ENCODE measurements around the gene TLK2. TPM values are rescaled to one million over a fixed set of nuclear protein-coding genes. Genes with fewer than 3 reads are reported as not detected.

Gene TLK2
- total and polyA plus RNA-seq, 2 experiments from 2014 or later: 19.6 to 56.1 TPM

DNA sequence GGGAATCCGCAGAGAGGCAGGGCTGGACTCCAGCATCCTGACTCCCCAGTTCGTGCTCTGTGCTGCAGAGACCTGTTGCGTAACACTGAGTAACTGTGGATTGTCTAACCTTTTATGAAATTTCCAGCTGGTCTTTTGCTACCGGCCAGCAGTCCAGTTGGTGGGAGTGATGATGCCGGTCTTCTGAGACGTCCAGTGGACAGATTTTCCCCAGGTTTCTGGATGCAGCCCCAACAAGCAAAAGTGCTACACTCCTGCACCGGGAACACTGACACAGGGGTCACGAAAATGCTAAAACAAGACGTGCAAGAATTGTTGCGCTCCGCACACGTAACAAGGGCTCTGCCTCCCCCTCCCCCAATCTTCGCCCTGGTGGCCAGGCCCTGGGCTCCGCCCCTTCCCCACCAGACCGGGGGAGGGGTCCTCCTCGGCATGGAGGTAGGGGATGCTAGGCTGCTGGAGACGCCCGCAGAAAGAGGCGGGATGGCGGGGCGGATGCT lies 148.1 kb downstream of the TLK2 start:
- H3K9me3 Mint-ChIP-seq: no peaks in the 10 kb centered on the region; the same call in 2 of the 3 replicates
- H4K20me1 ChIP-seq (replicated peaks; ENCODE audit: insufficient read depth): no peaks in the 10 kb centered on the region
- peaks cover 28% of the 10 kb centered on the region; the same call in 1 of the 2 replicates for H3K4me1 ChIP-seq (ENCODE audit: insufficient read depth)
- H3K27me3 Mint-ChIP-seq (ENCODE audit: insufficient read depth, low read depth, poor library complexity): peaks cover 26% of the 10 kb centered on the region
- H2AFZ ChIP-seq: peak overlapping the region; percentile 85
- H3F3A ChIP-seq (replicated peaks; ENCODE audit: low read depth): no peaks in the 10 kb centered on the region
- H3K4me1 Mint-ChIP-seq: peaks cover 31% of the 10 kb centered on the region
- H3K9me2 ChIP-seq (ENCODE audit: insufficient read depth): no peaks in the 10 kb centered on the region
- H3K4me2 ChIP-seq: peak overlapping the region; percentile 100
- no peaks in the 10 kb centered on the region for H3K27me3 ChIP-seq (ENCODE audit: insufficient read depth)
- H3K27ac ChIP-seq (ENCODE audit: low read depth): 0 out of 2 replicates have a peak overlapping the region, but pooled peaks have one; percentile 69
- peak; percentile 67 for ATAC-seq
- peaks cover 37% of the 10 kb centered on the region for H3K79me2 ChIP-seq (replicated peaks; ENCODE audit: insufficient read depth)
- H3K36me3 Mint-ChIP-seq (ENCODE audit: low read depth): no peaks in the 10 kb centered on the region
- H3K4me3 Mint-ChIP-seq: peak overlapping the region; percentile 88
- H3K4me3 ChIP-seq: peak overlapping the region; percentile 92
- H3K27ac Mint-ChIP-seq: no peak overlapping the region
- DNase-seq (ENCODE audit: low spot score): peak; percentile 90
- H3K36me3 ChIP-seq (ENCODE audit: insufficient read depth): no peaks in the 10 kb centered on the region
- no peak for TF ChIP-seq EZH2phosphoT487 (IDR thresholded peaks at IDR 0.05; ENCODE audit: unreplicated experiment)
- no peak for TF ChIP-seq REST (IDR thresholded peaks at IDR 0.05; ENCODE audit: unreplicated experiment)
- TF ChIP-seq ZNF462 (CRISPR knock-in tag; IDR thresholded peaks at IDR 0.05): no peak
- TF ChIP-seq POLR2AphosphoS5 (IDR thresholded peaks at IDR 0.05; ENCODE audit: low read depth): peak; percentile 70
- peak; percentile 37; the same call in 1 of the 2 replicates for TF ChIP-seq CREB1 (CRISPR knock-in tag; IDR thresholded peaks at IDR 0.05; ENCODE audit: low read depth)
